ENCODE results near the gene ABCB7.
"Not testable (repeated sequence)": the region's sequence is repeated elsewhere in the genome, so short reads cannot be mapped to it uniquely, and the experiment has no call there.

ABCB7 gene

DNA sequence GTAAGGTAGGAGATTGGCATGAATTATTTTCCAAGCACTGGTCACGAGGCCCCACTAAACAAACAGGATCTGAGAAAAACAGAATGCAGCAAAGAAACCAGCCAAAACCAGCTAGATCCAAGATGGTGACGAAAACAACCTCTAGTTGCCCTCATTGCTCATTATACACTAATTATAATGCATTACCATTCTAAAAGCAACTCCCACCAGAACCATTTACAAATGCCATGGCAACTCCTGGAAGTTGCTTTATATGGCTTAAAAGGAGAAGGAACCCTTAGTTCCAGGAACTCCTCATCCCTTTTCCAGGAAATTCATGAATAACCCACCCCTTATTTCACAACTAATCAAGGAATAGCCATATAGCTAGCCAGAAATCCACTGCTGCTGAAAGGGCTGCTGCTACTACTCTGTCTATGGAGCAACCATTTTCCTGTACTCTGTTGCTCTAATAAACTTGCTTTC lies 69.3 kb downstream of the ABCB7 start:
- no peak for DNase-seq

DNA sequence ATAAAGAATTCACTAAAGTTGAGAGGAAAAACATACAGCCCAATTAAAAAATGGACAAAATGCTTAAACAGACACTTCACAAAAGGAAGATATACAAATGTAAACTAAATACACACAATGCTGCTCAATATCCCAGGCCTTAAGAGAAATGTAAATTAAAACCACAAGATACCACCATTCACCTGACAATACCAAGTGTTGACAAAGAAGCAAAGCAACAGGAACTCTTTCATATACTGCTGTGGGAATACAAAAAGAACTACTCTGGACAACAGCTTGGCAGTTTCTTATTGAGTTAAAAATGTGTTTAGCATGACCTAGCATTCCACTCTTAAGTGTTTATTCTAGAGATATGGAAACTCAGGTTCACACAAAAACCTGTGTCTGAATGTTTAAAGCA lies 71.3 kb downstream of the ABCB7 start:
- no peak for DNase-seq

DNA sequence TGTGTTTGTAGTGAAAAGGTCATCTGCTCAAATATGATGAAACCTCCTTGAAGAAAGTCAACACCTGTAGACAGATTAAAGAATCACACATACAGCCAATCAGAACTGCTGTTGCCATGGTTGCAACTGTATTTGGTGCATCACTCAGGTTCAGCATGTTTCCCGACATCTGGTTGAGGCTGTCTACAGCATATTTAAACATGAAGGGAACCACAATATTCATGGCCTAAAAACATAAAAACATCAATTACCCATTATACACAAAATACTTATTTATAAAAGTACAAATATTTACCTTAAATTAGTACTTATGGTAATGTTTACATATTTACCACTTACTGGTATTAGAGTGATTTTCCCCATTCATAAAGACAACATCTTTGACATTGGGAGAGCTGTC lies 79.7 kb downstream of the ABCB7 start:
- DNase-seq: no peak

DNA sequence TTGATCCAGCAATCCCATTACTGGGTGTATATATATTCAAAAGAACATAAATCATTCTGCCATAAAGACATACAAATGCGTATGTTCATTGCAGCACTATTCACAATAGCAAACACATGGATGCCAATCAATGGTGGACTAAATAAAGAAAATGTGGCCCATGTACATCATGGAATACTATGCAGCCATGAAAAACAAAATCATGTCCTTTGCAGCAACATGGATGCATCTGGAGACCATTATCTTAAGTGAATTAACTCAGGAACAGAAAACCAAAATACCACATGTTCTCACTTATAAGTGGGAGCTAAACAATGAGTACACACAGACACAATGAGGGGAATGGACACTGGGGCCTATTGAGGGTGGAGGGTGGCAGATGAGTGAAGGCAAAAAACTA lies 81.6 kb downstream of the ABCB7 start:
- DNase-seq: no peak

DNA sequence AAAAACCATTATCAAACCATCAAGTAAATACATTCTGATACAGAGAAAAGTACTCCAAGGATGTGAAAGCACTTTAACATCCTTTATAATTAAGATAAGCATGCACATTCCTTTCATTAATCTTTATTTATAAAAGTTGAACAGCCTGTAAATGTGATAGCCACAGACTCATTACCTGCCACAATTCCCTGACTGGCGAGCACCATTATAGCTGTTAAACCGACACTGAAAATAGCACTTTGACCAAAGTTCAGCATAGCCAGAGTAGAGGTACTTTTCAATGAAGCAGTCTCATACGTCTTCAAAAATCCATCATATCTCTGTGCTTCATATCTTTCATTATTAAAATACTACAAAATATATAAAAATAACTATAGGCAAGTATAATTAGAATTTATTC lies 84.7 kb downstream of the ABCB7 start:
- DNase-seq: no peak

DNA sequence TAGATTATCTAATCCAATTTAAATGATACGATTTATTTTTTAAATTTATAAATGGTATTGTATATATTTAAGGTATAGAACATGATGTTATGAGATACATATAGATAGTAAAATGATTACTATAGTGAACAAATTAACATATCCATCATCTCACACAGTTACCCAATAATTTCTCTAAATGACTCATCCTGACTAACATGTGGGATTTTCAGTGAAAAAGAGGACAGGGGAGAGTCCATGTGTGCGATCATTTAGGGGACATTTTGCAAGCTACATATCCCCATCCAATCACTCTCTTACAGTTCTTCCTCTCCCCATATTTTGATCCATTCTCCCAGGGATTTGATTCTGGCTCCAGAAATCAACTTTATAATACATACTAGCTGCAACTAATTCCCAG lies 88.2 kb downstream of the ABCB7 start:
- no peak for DNase-seq

DNA sequence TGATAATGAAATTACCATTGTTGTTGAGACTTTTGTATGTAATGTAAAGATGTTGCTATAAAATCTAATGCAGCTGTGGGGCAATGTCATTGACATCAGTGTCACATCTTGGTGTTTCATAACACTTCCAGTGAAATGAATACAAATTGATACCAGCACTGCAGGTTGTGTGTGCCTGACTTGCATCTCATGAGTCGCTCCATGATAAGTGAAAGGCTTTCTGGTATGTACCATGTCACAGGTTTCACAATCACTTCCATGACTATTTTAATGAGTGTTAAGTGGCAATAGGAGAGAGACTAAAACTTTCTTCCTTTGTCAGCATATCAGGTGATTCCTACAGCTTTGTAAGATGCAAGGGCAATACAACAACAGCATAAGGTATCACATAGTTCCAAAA lies 94.4 kb downstream of the ABCB7 start:
- no peak for DNase-seq

DNA sequence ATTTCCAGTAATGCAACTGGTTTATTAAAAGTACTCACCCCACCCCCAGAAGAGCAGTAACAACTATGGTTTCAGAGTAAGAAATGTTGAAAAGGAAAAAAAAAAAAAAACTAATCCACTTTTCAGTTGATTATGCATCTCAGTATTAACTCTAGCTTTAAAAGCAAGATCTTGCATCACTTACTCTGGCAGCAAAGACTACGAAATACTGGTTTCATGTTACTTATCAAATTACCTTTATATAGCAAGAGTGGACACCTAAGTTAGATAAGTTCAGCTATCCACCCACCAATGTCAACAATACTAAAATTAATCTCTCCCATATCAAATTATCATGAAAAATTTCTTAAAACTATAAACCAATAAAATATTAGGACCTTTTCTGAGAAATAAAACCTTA lies 105.0 kb downstream of the ABCB7 start:
- no peak for DNase-seq

DNA sequence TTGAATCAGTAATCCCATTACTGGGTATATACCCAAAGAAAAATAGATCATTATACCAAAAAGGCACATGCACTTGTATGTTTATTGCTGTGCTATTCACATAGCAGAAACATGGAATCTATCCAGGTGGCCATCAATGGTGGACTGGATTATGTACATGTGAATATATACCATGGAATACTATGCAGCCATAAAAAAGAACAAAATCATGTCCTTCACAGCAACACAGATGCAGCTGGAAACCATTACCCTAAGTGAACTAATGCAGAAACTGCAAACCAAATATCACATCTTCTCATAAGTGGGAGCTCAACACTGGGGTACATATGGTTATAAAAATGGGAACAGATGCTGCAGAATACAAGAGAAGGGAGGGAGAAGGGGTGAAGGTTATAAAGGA lies 110.7 kb downstream of the ABCB7 start:
- DNase-seq: no peak

DNA sequence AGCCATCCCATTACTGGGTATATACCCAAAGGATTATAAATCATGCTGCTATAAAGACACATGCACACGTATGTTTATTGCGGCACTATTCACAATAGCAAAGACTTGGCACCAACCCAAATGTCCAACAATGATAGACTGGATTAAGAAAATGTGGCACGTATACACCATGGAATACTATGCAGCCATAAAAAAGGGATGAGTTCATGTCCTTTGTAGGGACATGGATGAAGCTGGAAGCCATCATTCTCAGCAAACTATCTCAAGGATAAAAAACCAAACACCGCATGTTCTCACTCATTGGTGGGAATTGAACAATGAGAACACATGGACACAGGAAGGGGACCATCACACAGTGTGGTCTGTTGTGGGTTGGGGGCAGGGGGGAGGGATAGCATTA lies 111.9 kb downstream of the ABCB7 start:
- not testable (repeated sequence) for DNase-seq

DNA sequence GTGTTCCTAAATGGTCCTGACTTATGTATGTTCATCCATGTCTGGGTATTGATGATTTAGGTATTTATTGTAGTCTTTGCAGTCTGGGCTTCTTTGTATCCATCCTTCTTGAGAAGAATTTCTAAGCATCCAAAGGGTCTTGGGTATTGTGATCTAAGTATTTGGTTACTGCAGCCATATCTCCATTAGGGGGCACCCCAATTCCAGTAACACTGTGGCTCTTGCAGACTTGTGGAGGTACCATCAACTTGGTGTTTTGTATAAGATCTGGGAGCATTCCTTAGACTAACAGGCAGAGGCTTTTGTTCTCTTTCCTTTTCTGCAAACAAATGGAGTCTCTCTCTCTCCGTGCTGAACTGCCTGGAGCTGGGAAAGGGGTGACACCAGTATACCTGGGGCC lies 117.2 kb downstream of the ABCB7 start:
- no peak for DNase-seq

Measured in NCI-H446 (cell line).